Neural crest cell (in vitro differentiated cells): Measurements from ENCODE around the gene GNPAT. TPM values are rescaled to one million over a fixed set of nuclear protein-coding genes. Genes with fewer than 3 reads are reported as not detected.

Experiments
- DNase-seq: peaks from one replicate; pipeline ENCODE4 v3.0.0; 2021; ENCODE audit warnings: low read depth, mixed read lengths, low spot score
- H3K27ac Mint-ChIP-seq: one replicate; pipeline ENCODE4 v1.8.0; 2021; ENCODE audit warnings: mild to moderate bottlenecking, mixed read lengths; ENCODE audit not compliant: unreplicated experiment
- H3K27me3 Mint-ChIP-seq: 2 replicates; pipeline ENCODE4 v1.8.0; 2021; ENCODE audit warnings: low read depth, mild to moderate bottlenecking, mixed read lengths
- H3K36me3 Mint-ChIP-seq: 2 replicates; pipeline ENCODE4 v1.8.0; 2021; ENCODE audit warnings: low read depth, mild to moderate bottlenecking, mixed read lengths
- H3K4me1 Mint-ChIP-seq: 2 replicates; pipeline ENCODE4 v1.8.0; 2021; ENCODE audit warnings: mixed read lengths
- H3K4me3 Mint-ChIP-seq: one replicate; pipeline ENCODE4 v1.8.0; 2021; ENCODE audit warnings: mild to moderate bottlenecking, mixed read lengths
- H3K9me3 Mint-ChIP-seq: 2 replicates; pipeline ENCODE4 v1.8.0; 2021; ENCODE audit warnings: mixed read lengths
- CTCF ChIP-seq: fragments of 200-600 bp; sonication (generic); conservative IDR thresholded peaks from 2 replicates; pipeline ENCODE4 v1.5.0; 2021; ENCODE audit warnings: antibody characterized with exemption, mild to moderate bottlenecking
- total RNA-seq: library from RNA; stranded (reverse); gene quantifications from 2 replicates; pipeline ENCODE4 v1.2.1, GENCODE V29; 2021

GNPAT gene
- total RNA-seq, 1 donor from 2014 or later: 69.2 TPM

DNA sequence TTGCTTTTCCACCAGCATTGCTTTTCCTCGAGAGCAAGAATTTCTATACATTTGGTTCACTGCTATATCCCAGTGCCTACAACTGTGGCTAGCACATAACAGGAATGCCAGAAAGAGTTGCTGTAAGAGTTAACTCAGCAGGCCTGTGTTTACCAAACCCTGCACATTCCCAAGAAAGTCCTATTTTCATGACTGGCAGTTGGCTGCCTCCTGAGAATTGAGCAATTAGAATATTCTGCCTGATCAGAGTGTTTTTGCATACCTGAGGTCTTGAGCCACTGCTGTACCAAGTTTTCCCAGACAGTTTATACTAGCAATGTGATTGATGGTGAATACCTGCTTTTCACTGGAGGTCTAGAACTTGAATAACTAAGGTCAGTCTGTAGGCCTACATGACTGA lies 2.7 kb upstream of the GNPAT start:
- TF ChIP-seq CTCF: no peak
- Mint-ChIP-seq H3K4me1 (peaks cover 27% of the 10 kb centered on the region), H3K9me3 (no peaks in the 10 kb centered on the region), H3K36me3 (peaks cover 4% of the 10 kb centered on the region), H3K27me3 (no peaks in the 10 kb centered on the region), H3K4me3 (peak overlapping the region; percentile 72), H3K27ac (no peak overlapping the region)
- DNase-seq: no peak

GRCh38 chr1:231240531-231240882 lies 505 bp upstream of the GNPAT start:
- DNase-seq: no peak
- no peaks in the 10 kb centered on the region for H3K27me3 Mint-ChIP-seq

GRCh38 chr1:231241750-231242149 lies 738 bp downstream of the GNPAT start:
- Mint-ChIP-seq H3K27me3 (no peaks in the 10 kb centered on the region), H3K27ac (peak overlapping the region; percentile 94), H3K36me3 (peaks cover 4% of the 10 kb centered on the region), H3K4me3 (peak overlapping the region; percentile 97), H3K4me1 (peaks cover 27% of the 10 kb centered on the region), H3K9me3 (no peaks in the 10 kb centered on the region)
- no peak for TF ChIP-seq CTCF
- DNase-seq: no peak

More at GRCh38 chr1:231240531-231240882, 505 bp upstream of the GNPAT start:
- Mint-ChIP-seq H3K9me3 (no peaks in the 10 kb centered on the region), H3K4me1 (peaks cover 27% of the 10 kb centered on the region), H3K4me3 (peak overlapping the region; percentile 97), H3K27ac (peak overlapping the region; percentile 48), H3K36me3 (peaks cover 4% of the 10 kb centered on the region)
- TF ChIP-seq CTCF: no peak

DNA sequence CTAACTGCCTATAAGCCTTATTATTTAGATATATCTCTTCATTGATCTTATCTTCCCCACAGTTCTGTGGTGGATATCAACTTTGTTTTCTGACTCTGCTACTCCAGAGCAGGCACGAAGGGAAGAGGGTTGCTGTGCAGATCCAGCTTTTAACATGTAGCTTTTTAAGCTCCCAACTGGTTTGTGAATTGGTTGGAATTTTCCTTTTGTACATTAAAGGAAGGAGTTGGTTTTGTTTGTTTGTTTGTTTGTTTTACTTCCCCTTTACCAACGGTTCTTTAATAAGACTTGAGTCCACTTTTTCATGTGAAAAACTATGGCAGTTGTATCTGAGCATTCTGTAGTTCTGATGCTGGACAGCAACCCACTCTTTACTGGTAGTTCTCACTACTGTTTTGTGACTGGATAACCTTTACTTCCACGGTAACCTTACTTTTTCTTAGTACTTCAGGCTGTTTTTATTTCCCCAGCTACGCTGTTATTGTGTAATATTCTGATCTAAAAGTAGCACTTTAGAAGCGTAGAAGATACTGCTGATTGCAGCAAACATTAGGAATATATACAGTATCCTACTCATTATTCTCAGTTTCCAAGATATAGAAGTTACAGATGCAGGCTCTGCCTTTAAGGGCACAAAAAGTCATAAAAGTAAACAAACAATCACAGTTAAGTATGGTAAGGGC lies 1.6 kb downstream of the GNPAT start:
- no peak for TF ChIP-seq CTCF
- Mint-ChIP-seq H3K36me3 (peaks cover 2% of the 10 kb centered on the region), H3K4me1 (peaks cover 27% of the 10 kb centered on the region), H3K4me3 (peak overlapping the region; percentile 97), H3K27ac (no peak overlapping the region), H3K9me3 (no peaks in the 10 kb centered on the region), H3K27me3 (no peaks in the 10 kb centered on the region)
- no peak for DNase-seq

- Mint-ChIP-seq H3K9me3 (no peaks in the 10 kb centered on the region), H3K4me1 (no peaks in the 10 kb centered on the region)
- no peak for TF ChIP-seq CTCF
Observed at GRCh38 chr1:231248778-231249177, 7.8 kb downstream of the GNPAT start.

More at GRCh38 chr1:231248778-231249177, 7.8 kb downstream of the GNPAT start:
- no peak for DNase-seq
- Mint-ChIP-seq H3K4me3 (no peak overlapping the region), H3K36me3 (peaks cover 9% of the 10 kb centered on the region), H3K27ac (no peak overlapping the region), H3K27me3 (no peaks in the 10 kb centered on the region)
